ENCODE measurements around the gene FOXA1.

Gene FOXA1

GRCh38 chr14:37602605-37603453 is 7.8 kb upstream of the FOXA1 start:
- DNase-seq (ENCODE audit: extremely low read depth in 1 of 2, low read depth in 1 of 2) = no peak

GRCh38 chr14:37601865-37602264 is 6.8 kb upstream of the FOXA1 start:
- DNase-seq (ENCODE audit: extremely low read depth in 1 of 2, low read depth in 1 of 2) = no peak

- no peak for DNase-seq (ENCODE audit: extremely low read depth in 1 of 2, low read depth in 1 of 2)
Observed at GRCh38 chr14:37600880-37601741, 6.1 kb upstream of the FOXA1 start.

- DNase-seq (ENCODE audit: extremely low read depth in 1 of 2, low read depth in 1 of 2) = no peak
Observed at GRCh38 chr14:37599507-37600368, 4.7 kb upstream of the FOXA1 start.

- DNase-seq (ENCODE audit: extremely low read depth in 1 of 2, low read depth in 1 of 2) = no peak
Observed at GRCh38 chr14:37598747-37599506, 3.9 kb upstream of the FOXA1 start.

- no peak for DNase-seq (ENCODE audit: extremely low read depth in 1 of 2, low read depth in 1 of 2)
Observed at GRCh38 chr14:37597914-37598746, 3.1 kb upstream of the FOXA1 start.

GRCh38 chr14:37597538-37597913 is 2.5 kb upstream of the FOXA1 start:
- DNase-seq (ENCODE audit: extremely low read depth in 1 of 2, low read depth in 1 of 2) = no peak

GRCh38 chr14:37596790-37597472 is 1.9 kb upstream of the FOXA1 start:
- no peak for DNase-seq (ENCODE audit: extremely low read depth in 1 of 2, low read depth in 1 of 2)

GRCh38 chr14:37595809-37596621 is 966 bp upstream of the FOXA1 start:
- no peak for DNase-seq (ENCODE audit: extremely low read depth in 1 of 2, low read depth in 1 of 2)

- no peak for DNase-seq (ENCODE audit: extremely low read depth in 1 of 2, low read depth in 1 of 2)
Observed at GRCh38 chr14:37594238-37594970, 645 bp downstream of the FOXA1 start.

- DNase-seq (ENCODE audit: extremely low read depth in 1 of 2, low read depth in 1 of 2) = no peak
Observed at GRCh38 chr14:37593511-37594237, 1.4 kb downstream of the FOXA1 start.

- DNase-seq (ENCODE audit: extremely low read depth in 1 of 2, low read depth in 1 of 2) = no peak
Observed at GRCh38 chr14:37592482-37593408, 2.3 kb downstream of the FOXA1 start.

GRCh38 chr14:37591941-37592481 is 3.0 kb downstream of the FOXA1 start:
- DNase-seq (ENCODE audit: extremely low read depth in 1 of 2, low read depth in 1 of 2) = no peak

GRCh38 chr14:37591311-37591940 is 3.6 kb downstream of the FOXA1 start:
- no peak for DNase-seq (ENCODE audit: extremely low read depth in 1 of 2, low read depth in 1 of 2)
